Posterior vena cava (tissue), 2 donors: ENCODE data around the gene VCX3A. TPM values are rescaled to one million over a fixed set of nuclear protein-coding genes. Genes with fewer than 3 reads are reported as not detected.
"Not testable (repeated sequence)": the region's sequence is repeated elsewhere in the genome, so short reads cannot be mapped to it uniquely, and the experiment has no call there.

Experiments
- DNase-seq: peaks from one replicate; pipeline ENCODE4 v3.0.0-alpha.2; 2020; ENCODE audit warnings: low spot score
- intact Hi-C, 2 donors: fragments of 100-400 bp; cut with DNase I; formaldehyde crosslinking; loops; one replicate each; pipeline versions ENCODE4 v1.14.1 to v1.14.2; 2022 to 2023
- long read RNA-seq, 2 donors: library from polyadenylated mRNA; unstranded; transcript quantifications; one replicate each; pipeline ENCODE4 v2.0.0, GENCODE V29; 2020 to 2021
- total RNA-seq, 2 donors: library from RNA; stranded (reverse); fragmentation: NEBNext Ultra II Directional; extraction: Animal tissue kit (Norgen Biotek cat#: 25700); gene quantifications; one replicate each; pipeline ENCODE4 v1.2.1, GENCODE V29; 2021
- donor health status: DM: yes; HTN: yes; CAD: no.
- donor health status: DM: yes; HTN: yes; CAD: no.

Gene VCX3A
- total RNA-seq: not detected
- long read RNA-seq, donor 1: 0 reads
- long read RNA-seq, donor 2: 0 reads

- DNase-seq, intact Hi-C loops: not testable (repeated sequence)
Observed at GRCh38 chrX:6535018-6535417, at the start of gene VCX3A. TSS of gene VCX3A (minus strand) at chrX:6535118. CDS start at chrX:6534497, 621 bp downstream.

- intact Hi-C loops: no loop called here
- DNase-seq: no peak
Observed at GRCh38 chrX:6574762-6575161, 39.8 kb upstream of the VCX3A start.

GRCh38 chrX:6568031-6568430, 33.1 kb upstream of the VCX3A start:
- no peak for DNase-seq
- intact Hi-C loops: no loop called here

GRCh38 chrX:6558979-6559378, 24.1 kb upstream of the VCX3A start:
- no peak for DNase-seq
- intact Hi-C loops: no loop called here

- intact Hi-C loops: no loop called here
- no peak for DNase-seq
Observed at GRCh38 chrX:6557690-6558089, 22.8 kb upstream of the VCX3A start.

- intact Hi-C loops: no loop called here
- no peak for DNase-seq
Observed at GRCh38 chrX:6550999-6551398, 16.1 kb upstream of the VCX3A start.

GRCh38 chrX:6545712-6546111, 10.8 kb upstream of the VCX3A start:
- intact Hi-C loops: no loop called here
- DNase-seq: no peak

- DNase-seq: no peak
- intact Hi-C loops: no loop called here
Observed at GRCh38 chrX:6526564-6527136, 8.3 kb downstream of the VCX3A start.

GRCh38 chrX:6517376-6517775, 17.5 kb downstream of the VCX3A start:
- intact Hi-C loops: no loop called here

GRCh38 chrX:6506444-6506843, 28.5 kb downstream of the VCX3A start:
- intact Hi-C loops: no loop called here
- no peak for DNase-seq

More at GRCh38 chrX:6517376-6517775, 17.5 kb downstream of the VCX3A start:
- DNase-seq: no peak

- no peak for DNase-seq
- intact Hi-C loops: no loop called here
Observed at GRCh38 chrX:6505960-6506359, 29.0 kb downstream of the VCX3A start.

- intact Hi-C loops: no loop called here
- DNase-seq: no peak
Observed at GRCh38 chrX:6500719-6501118, 34.2 kb downstream of the VCX3A start.

GRCh38 chrX:6498324-6498723, 36.6 kb downstream of the VCX3A start:
- DNase-seq: no peak
- intact Hi-C loops: no loop called here
